HG03442 (cell line): ENCODE results near the gene KRTAP12-4.
"Not testable (repeated sequence)": the region's sequence is repeated elsewhere in the genome, so short reads cannot be mapped to it uniquely, and the experiment has no call there.

Experiments used
- ATAC-seq: cut with Tn5 transposase; IDR thresholded peaks from one replicate; pipeline ENCODE4 v1.9.1; 2021; ENCODE audit warnings: mild to moderate bottlenecking, moderate library complexity; ENCODE audit not compliant: unreplicated experiment

The KRTAP12-4 gene

DNA sequence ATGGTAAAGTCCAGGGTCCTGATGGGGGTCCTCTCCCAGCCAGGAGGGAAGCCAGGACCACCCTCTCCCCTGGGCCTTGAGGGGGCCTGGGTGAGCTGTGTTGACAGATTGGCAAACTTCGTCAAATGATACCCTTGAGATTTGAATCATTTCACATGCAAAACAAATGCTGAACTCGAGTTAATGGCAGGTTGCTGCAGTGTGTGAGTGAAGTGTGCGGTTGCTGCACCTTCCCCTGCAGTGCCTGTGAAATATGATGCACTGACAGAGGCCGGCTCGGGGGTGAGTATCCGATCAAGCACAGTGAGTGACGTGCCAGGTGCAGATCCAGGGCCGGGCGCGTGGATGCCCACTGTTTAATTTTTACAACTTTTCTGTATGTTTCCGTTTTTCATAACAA lies 33.2 kb upstream of the KRTAP12-4 start:
- no peak for ATAC-seq

DNA sequence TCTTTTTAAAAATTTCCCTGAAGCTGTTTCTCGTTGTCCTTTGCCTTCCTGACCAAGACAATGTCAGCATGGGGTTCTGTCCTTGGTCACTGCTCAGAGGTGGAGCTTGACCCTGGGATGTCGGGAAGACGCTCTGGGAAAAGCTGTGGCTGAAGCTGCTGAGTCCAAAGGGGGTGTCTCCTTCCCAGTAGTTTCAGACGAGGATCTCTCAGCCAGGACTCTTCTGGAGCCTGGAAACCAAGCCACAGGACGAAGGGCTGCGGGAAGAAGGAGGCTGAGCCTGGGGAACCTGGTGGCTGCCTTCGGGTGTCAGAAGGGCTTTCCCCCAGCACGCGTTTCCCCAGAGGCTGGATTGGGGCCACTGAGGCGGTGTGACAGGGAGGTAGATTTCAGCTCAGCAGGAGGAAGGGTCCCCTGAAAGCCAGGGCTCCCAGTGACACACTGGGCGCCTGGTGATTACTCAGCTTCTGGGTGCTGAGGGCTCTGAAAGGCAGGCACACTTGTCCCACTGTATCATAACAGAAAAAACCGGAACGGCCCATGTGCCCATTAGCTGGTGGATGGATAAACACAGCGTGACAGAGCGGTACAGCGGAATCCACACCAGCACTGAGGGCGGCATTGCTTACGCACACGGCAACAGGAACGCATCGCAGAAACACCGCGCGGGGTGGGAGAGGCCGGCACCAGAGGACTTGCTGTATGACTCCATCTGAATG lies 32.5 kb upstream of the KRTAP12-4 start:
- ATAC-seq, result no peak

- ATAC-seq, result no peak
Observed at GRCh38 chr21:44686000-44686781, 31.7 kb upstream of the KRTAP12-4 start.

GRCh38 chr21:44685050-44685449 lies 30.6 kb upstream of the KRTAP12-4 start:
- ATAC-seq, result not testable (repeated sequence)

DNA sequence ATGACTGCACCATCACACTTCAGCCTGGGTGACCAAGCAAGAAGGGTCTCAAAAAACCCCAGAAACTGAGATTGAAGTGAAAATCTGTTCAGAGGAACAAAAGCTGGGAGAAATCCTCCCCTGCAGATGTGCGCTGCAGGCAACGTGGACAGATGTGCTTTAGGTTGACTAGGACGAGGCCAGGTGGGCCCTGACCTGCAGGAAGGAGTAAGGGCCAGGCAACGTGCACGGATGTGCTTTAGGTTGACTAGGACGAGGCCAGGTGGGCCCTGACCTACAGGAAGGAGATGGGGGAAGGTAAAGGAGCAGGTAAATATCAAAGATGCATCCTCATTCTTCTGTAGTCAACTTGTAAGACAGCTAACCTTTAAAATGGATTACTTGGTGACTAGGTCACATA lies 30.0 kb upstream of the KRTAP12-4 start:
- no peak for ATAC-seq

- ATAC-seq, result no peak
Observed at GRCh38 chr21:44684077-44684476, 29.6 kb upstream of the KRTAP12-4 start.

GRCh38 chr21:44682580-44683151 lies 28.2 kb upstream of the KRTAP12-4 start:
- ATAC-seq, result no peak

- ATAC-seq, result no peak
Observed at GRCh38 chr21:44681861-44682579, 27.6 kb upstream of the KRTAP12-4 start, which contains the start of gene KRTAP12-1. Gene KRTAP12-1, minus strand, starts transcription at chr21:44682163. Its CDS starts 40 bp downstream, at chr21:44682123.

- ATAC-seq, result no peak
Observed at GRCh38 chr21:44681152-44681551, 26.7 kb upstream of the KRTAP12-4 start.

DNA sequence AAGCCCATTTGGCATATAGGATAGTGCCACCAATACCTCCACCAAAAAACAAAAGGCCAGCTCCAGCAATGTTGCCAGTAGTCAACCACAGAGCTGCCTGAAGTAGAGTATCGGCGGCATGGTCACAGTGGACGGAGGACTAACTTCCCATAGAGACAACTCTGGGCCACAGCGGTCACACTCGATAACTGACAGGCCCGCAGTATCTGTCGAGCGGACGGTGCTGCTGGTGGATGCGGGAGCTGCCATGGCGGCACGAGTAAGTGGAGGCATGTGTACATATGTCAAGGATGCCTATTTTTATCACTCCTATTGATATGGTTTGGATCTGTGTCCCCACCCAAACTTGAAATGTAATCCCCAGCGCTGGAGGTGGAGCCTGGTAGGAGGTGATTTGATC lies 23.4 kb upstream of the KRTAP12-4 start:
- no peak for ATAC-seq

DNA sequence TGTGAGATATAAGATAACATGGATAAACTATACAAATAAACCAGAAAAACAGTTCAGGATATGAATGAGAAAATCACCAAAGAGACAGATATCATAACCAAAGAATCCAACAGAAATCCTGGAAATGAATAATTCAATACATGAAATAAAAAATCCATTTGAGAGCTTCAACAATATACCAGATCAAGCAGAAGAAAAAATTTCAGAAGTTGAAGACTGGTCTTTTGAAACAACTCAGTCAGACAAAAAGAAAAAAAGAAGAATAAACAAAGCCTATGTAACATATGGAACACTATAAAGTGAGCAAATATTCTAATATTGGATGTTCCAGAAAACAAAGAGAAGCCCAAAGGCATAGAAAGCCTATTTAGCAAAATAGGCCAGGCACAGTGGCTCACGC lies 17.5 kb upstream of the KRTAP12-4 start:
- no peak for ATAC-seq

- no peak for ATAC-seq
Observed at GRCh38 chr21:44670642-44671432, 16.4 kb upstream of the KRTAP12-4 start.

DNA sequence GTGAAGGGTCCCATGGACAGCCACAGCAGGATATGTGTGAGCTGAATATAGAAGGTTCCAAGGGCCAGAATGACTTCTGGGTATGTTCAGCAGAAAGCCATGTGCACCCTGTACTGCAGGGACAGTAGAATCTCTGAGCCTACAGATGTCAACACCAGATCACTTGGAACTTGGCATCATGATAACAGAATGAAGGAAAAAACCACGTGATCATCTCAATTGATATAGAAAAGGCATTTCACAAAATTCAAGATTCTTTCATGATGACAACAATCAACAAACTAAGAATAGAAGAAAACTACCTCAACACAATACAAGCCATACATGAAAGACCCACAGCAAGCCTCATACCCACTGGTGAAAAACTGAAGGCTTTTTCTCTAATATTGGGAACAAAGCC lies 13.2 kb upstream of the KRTAP12-4 start:
- ATAC-seq, result no peak

GRCh38 chr21:44666401-44667320 lies 12.2 kb upstream of the KRTAP12-4 start, which contains the start of gene KRTAP12-2:
Gene KRTAP12-2, minus strand, starts transcription at chr21:44666927. Its CDS starts 41 bp downstream, at chr21:44666886.
- no peak for ATAC-seq

GRCh38 chr21:44664691-44665090 lies 10.2 kb upstream of the KRTAP12-4 start:
- ATAC-seq, result no peak

DNA sequence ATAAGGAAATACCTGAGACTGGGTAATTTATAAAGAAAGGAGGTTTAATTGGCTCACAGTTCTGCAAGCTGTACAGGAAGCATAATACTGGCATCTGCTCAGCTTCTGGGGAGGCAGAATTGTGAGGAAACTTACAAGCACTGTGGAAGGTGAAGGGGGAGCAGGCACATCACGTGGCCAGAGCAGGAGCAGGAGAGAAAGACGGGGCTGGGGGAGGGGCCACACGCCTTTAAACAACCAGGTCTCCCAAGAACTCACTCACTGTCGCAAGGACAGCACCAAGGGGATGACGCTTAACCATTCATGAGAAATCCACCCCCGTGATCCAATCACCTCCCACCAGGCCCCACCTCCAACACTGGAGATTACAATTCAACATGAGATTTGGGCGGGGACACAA lies 7.1 kb upstream of the KRTAP12-4 start:
- ATAC-seq, result not testable (repeated sequence)

DNA sequence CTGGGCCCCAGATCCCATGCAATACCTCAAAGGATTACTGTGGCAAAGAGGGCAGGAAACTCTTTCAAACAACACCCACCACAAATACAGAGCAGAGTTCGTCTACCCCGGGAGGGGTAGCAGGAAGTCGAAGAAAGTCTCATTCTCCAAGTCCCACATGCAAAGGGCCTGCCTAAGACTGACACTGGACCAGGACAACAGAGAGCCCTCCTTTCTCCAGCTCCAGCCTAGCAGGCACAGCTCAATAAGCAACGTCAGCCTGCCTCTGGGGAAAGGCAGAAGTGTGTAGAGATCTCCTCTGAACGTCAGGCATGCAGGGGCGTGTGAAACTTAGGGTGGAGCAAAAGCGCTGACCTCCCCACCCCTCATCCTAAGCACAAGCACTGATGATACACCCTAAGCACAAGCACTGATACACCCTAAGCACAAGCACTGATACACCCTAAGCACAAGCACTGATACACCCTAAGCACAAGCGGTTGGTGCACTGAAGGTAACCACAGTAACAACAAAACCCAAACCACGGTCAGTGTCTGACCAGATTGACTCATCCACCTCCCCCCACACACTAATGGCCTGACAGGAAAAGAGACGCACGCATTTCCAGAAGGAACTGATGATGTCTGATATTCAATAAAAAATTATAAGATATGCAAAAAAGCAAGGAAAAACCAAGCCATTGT lies 4.6 kb upstream of the KRTAP12-4 start:
- ATAC-seq, result no peak

GRCh38 chr21:44658541-44658910 lies 4.1 kb upstream of the KRTAP12-4 start:
- no peak for ATAC-seq
